ENCODE data around the gene CHCHD2. TPM values are rescaled to one million over a fixed set of nuclear protein-coding genes. Genes with fewer than 3 reads are reported as not detected.

CHCHD2 gene
- total and polyA plus RNA-seq, 2 of the 13 experiments (the other 11 are each of a cell fraction or from before 2014, with no cell fraction given) = 330 to 572 TPM

GRCh38 chr7:56063882-56064625 is 42.2 kb downstream of the CHCHD2 start, which contains the start of gene SUMF2 (continued):
- TF ChIP-seq RXRB (CRISPR knock-in tag; IDR thresholded peaks at IDR 0.05; ENCODE audit: borderline replicate concordance) (peak; percentile 77), SNAI1 (CRISPR knock-in tag; IDR thresholded peaks at IDR 0.05; ENCODE audit: borderline replicate concordance) (0 out of 2 replicates have a peak, but pooled peaks have one; percentile 41), HHEX (CRISPR knock-in tag; IDR thresholded peaks at IDR 0.05) (no peak), HIVEP1 (CRISPR knock-in tag; IDR thresholded peaks at IDR 0.05) (peak; percentile 86; the same call in 1 of the 2 replicates), MXD4 (CRISPR knock-in tag; IDR thresholded peaks at IDR 0.05) (peak; percentile 77; the same call in 1 of the 2 replicates), RBFOX2 (IDR thresholded peaks at IDR 0.05; ENCODE audit: low read depth, low read length) (peak; percentile 99), TARDBP (CRISPR knock-in tag; IDR thresholded peaks at IDR 0.05) (peak; percentile 84), SOX13 (IDR thresholded peaks at IDR 0.05) (no peak), SOX13 (CRISPR knock-in tag; conservative IDR thresholded peaks at IDR 0.05 in 1 of 2, IDR thresholded peaks at IDR 0.05 in 1 of 2) (0 out of 4 replicates have a peak, but pooled peaks of 1 of the 2 experiments have one; percentile 0), RFXAP (CRISPR knock-in tag; IDR thresholded peaks at IDR 0.05; ENCODE audit: borderline replicate concordance) (peak; percentile 82; the same call in 1 of the 2 replicates), NFATC3 (CRISPR knock-in tag; IDR thresholded peaks at IDR 0.05) (no peak), ZNF10 (CRISPR knock-in tag; IDR thresholded peaks at IDR 0.05; ENCODE audit: borderline replicate concordance, low read depth) (no peak), MLLT10 (CRISPR knock-in tag; IDR thresholded peaks at IDR 0.05) (no peak), POGK (CRISPR knock-in tag; conservative IDR thresholded peaks at IDR 0.05) (peak; percentile 92), ZNF280B (CRISPR knock-in tag; IDR thresholded peaks at IDR 0.05; ENCODE audit: borderline replicate concordance) (peak; percentile 64; the same call in 1 of the 2 replicates), KDM5A (IDR thresholded peaks at IDR 0.05; ENCODE audit: borderline replicate concordance, low read length) (no peak), TP53 (CRISPR knock-in tag; conservative IDR thresholded peaks at IDR 0.05) (no peak), ZNF768 (CRISPR knock-in tag; IDR thresholded peaks at IDR 0.05) (peak; percentile 69; the same call in 1 of the 2 replicates), ZNF143 (CRISPR knock-in tag; IDR thresholded peaks at IDR 0.05) (peak; percentile 60), ZBTB44 (CRISPR knock-in tag; IDR thresholded peaks at IDR 0.05) (no peak), ZNF263 (CRISPR knock-in tag; IDR thresholded peaks at IDR 0.05) (peak; percentile 70), GLMP (CRISPR knock-in tag; IDR thresholded peaks at IDR 0.05; ENCODE audit: borderline replicate concordance) (no peak), ZKSCAN5 (CRISPR knock-in tag; IDR thresholded peaks at IDR 0.05) (no peak), SRSF4 (IDR thresholded peaks at IDR 0.05; ENCODE audit: low read depth, low read length, poor library complexity, severe bottlenecking) (peak; percentile 92), ISL2 (CRISPR knock-in tag; IDR thresholded peaks at IDR 0.05) (peak; percentile 79)

All from HepG2 (cell line).